ENCODE data around the gene IGLL5.

Gene IGLL5

DNA sequence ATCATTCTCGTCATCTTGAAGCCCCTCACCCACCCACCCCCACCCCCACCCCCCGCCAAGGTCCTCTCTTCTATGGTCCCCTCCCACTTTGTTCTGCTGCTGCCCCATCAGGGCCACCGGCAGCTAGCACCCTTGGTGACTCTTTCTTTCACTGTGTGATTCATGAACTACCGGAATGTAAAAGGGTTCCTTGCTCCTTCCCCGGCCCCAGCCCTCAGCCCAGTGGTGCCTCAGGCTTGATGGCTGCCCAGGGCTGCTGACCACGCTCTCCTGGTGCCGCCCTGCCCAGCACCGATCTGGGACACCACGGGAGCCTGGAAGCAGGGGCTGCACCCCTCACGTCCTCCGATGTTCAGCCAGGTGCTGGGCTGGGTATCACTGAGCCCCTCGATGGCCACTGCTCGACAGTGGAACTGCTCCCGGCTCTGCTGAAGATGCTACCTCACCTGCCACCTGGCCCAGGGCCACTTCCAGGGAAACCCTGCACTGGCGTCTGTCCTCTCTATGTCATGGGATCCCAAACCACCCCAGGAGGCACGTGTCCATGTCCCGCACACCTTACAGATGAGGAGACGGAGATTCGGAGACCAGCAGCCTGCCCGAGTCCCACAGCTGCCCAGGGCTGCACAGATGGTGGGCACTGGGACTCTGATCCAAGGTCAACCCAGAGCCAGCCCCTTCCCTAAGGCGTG is 39.7 kb downstream of the IGLL5 start:
- no peak for DNase-seq (ENCODE audit: low spot score)

DNA sequence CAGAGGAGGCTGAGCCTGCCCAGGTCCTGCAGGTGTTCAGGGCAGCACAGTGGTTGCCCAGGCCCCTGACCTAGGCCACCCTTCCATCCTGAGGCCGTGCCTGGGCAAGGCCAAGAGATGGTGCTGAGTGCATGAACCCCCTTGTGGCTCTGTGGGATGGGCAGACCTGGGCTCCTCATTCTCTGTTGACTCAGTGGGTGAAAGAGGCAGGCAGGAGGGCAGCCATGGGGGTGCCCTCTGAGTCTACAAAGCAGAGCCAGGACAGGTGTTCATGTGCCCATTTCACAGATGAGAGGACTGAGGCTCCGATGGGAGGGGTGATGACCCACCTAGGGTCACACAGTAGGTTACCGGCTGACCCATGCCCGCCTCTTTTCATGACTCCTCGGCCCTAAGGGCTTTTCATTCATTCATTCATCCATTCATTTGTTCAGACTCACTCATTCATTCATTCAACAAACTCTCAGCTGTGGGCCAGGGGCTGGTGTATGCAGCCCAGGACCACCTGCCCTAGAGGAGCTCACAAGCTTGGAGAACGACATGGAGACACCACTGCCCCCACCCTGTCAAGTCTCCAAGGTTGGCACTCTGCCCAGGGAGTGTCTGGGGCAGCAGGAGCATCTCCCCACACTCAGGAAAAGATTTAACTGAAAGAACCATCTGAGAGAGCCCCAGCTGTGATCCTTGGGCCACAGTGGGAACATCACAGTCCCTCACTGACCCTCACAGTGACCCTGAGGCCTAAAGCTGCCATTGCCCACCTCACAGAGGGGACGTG is 40.5 kb downstream of the IGLL5 start:
- no peak for DNase-seq (ENCODE audit: low spot score)

DNA sequence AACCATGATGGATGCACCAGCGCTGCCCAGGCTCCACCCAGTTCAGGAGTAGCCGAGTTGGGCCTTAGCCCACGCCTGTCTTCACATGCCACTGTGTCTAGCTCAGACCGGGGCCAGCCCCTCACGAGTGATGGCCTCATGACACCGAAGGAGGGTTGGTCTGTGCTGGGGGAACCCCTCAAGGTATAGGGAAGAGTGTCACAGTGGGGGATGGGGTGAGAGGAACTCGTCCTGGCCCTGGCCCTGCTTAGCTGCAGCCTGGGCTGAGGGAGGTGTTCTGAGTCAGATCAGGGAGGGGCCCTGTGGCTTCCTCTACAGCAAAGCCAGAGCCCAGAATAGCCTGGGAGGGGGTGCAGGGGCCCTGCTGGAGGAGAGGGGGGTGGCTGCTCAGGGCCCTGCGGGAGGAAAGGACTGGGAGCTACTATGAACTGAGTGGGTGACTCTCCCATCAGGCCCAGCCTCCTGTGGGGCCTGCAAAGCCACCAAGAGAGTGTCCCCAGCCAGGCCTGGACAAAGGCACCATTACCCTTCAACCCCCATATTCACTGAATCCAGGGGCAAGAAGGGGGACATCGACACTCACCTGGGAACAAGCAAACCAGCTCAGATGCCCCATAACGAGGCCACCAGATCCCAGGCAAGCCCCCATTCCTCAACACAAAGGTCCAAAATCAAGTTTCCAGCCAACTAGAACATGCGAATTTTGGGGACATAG is 41.2 kb downstream of the IGLL5 start:
- DNase-seq (ENCODE audit: low spot score), result no peak

- DNase-seq (ENCODE audit: low spot score), result no peak
These were observed 42.0 kb downstream of the IGLL5 start for GRCh38 chr22:22929381-22930221.

- DNase-seq (ENCODE audit: low spot score), result no peak
These were observed 42.5 kb downstream of the IGLL5 start for GRCh38 chr22:22930222-22930497.

- DNase-seq (ENCODE audit: low spot score), result no peak
These were observed 43.2 kb downstream of the IGLL5 start for GRCh38 chr22:22930571-22931556.

DNA sequence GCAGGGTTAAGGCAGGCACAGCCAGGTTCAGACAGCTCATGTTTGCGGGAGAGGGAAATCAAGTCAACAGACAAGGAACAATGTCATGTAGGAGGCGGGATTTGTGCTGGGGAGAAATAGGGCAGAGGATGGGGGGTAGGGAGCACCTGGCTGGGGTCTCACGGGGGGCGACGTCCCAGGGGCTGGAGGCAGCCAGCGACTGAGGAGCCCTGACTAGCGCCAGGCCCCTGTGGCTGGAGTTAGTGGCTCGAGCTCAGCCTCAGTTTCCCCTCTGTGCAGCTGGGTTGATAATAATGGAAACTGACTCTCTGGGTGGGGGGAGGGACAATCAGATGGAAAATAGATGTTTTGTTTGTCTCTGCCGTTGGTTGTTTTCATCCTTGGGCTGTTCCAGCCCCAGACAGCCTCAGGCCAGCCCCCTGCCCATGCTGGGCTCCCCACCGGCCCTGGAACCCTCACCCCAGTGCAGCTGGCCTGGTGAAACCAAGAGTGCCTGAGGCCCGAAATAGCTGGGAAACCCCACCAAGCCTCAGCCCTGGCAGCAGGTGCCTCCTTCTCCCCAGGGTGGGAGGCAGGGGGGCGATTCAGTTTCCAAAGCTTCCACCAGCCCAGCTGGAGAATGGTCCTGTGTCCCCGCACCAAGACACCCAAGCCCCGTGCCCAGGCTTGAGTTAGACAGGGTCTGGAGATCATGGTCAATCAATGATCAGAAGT is 44.1 kb downstream of the IGLL5 start:
- no peak for DNase-seq (ENCODE audit: low spot score)

GRCh38 chr22:22932512-22932941 is 44.9 kb downstream of the IGLL5 start:
- DNase-seq (ENCODE audit: low spot score), result no peak

- no peak for DNase-seq (ENCODE audit: low spot score)
These were observed 45.6 kb downstream of the IGLL5 start for GRCh38 chr22:22933100-22933806.

- no peak for DNase-seq (ENCODE audit: low spot score)
These were observed 46.4 kb downstream of the IGLL5 start for GRCh38 chr22:22933807-22934542.

GRCh38 chr22:22934543-22935055 is 47.0 kb downstream of the IGLL5 start:
- no peak for DNase-seq (ENCODE audit: low spot score)

DNA sequence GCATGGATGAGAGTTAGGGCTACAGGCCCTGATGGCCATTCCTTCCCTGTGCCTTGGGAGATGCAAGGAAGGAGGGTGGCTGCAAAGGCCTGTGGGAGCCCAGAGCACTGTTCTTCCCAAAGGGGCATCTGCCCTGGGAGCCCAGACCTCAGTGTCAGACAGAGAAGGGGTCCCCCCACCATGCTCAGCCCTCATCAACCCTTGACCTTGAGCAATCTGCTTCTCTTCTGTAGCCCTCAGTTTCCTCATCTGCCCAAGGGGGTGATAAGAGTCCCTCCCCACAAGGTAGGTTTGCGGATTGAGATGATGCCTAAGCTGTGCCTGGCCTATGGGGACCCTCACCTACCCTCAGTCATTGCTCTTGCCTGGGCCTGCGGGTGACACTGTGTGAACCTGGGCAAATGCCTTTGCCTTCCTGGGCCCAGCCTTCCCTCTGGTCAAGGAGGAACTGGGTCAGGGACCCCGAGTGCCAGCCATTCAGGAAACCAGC is 47.5 kb downstream of the IGLL5 start:
- no peak for DNase-seq (ENCODE audit: low spot score)

DNA sequence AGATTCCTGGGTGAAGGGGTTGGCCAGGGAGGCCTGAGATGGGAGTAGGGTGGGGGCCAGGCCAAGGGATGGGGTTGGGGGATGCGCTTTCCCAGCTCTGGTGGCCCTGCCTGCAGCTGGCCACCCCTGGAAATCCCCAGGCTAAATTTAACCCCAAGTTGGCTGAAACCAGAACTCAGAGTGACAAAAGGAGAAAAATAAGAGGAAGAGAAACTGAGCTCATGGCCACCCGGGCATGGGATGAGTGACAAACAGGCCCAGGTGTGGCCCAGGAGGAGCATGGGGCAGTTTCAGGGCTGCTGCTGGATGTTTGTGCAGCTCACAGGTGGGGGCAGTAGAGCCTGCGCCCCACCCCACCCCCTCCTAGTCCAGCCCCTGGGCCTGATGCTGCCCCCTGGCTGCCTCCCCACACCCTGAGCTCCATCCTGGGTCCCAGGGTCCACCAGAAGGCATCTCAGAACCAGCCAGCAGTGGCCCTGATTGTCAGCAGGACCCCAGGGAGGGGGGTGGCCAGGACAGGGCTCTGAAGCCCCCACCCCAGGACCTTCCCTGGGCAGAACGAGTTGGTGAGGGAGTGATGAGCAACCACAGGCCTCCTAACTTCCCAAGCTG is 48.0 kb downstream of the IGLL5 start:
- no peak for DNase-seq (ENCODE audit: low spot score)

GRCh38 chr22:22936180-22936914 is 48.7 kb downstream of the IGLL5 start:
- DNase-seq (ENCODE audit: low spot score), result no peak

GRCh38 chr22:22936915-22937656 is 49.5 kb downstream of the IGLL5 start:
- DNase-seq (ENCODE audit: low spot score), result no peak

- no peak for DNase-seq (ENCODE audit: low spot score)
These were observed 50.4 kb downstream of the IGLL5 start for GRCh38 chr22:22937894-22938480.

Data from hematopoietic multipotent progenitor cell treated with erythropoietin and hydrocortisone succinate and interleukin-3 and kit ligand, for 17 days (in vitro differentiated cells).